NB4 (cell line): ENCODE data around the gene POLD4.
A peak's percentile ranks its signal among the peaks of the same experiment; 100 is the strongest.

Experiments used
- DNase-seq: peaks from one replicate; pipeline ENCODE4 v3.0.0; 2010; ENCODE audit warnings: low read depth
- H3K4me3 ChIP-seq: one replicate; pipeline ENCODE4 v1.5.1; 2011; ENCODE audit warnings: mild to moderate bottlenecking, low read depth, low read length, moderate library complexity
- MYC ChIP-seq: IDR thresholded peaks from 2 replicates; pipeline ENCODE4 v1.6.1; 2011; ENCODE audit warnings: low read depth, low read length
- POLR2A ChIP-seq: IDR thresholded peaks from 2 replicates; pipeline ENCODE4 v1.6.1; 2011; ENCODE audit warnings: mild to moderate bottlenecking; ENCODE audit not compliant: insufficient read length; ENCODE audit errors: extremely low read depth
- TF ChIP-seq, protein P1 (sequence below): IDR thresholded peaks from 2 replicates; pipeline ENCODE4 v1.6.1; 2011; ENCODE audit warnings: low read depth, low read length
- TF ChIP-seq, protein P2 (sequence below): IDR thresholded peaks from one replicate; pipeline ENCODE4 v1.5.1; 2012; ENCODE audit warnings: low read depth, low read length

Gene POLD4

DNA sequence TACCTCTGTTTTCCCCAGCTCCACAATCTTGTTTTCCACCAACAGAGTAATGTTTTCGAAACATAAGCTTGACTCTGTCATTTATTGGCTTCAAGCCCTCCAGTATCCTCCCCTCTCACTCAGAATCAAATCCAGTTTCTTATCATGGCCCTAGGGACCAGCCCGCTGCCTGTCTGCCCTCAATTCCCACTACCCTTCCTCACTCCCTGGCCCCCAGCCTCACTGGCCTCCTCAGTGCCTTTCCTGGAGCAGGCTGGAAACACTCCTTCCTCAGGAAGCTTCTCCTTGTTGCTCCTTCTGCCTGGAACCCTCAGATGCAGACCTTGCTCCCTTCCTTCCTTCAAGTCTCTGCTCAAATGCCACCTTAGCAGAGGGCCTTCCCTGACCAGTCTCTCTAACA lies 3.9 kb downstream of the POLD4 start:
- DNase-seq = no peak
- H3K4me3 ChIP-seq = no peak overlapping the region
- TF ChIP-seq MYC (no peak), POLR2A (no peak)
- TF ChIP-seq, protein P1, sequence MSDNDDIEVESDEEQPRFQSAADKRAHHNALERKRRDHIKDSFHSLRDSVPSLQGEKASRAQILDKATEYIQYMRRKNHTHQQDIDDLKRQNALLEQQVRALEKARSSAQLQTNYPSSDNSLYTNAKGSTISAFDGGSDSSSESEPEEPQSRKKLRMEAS = no peak
- TF ChIP-seq, protein P2, sequence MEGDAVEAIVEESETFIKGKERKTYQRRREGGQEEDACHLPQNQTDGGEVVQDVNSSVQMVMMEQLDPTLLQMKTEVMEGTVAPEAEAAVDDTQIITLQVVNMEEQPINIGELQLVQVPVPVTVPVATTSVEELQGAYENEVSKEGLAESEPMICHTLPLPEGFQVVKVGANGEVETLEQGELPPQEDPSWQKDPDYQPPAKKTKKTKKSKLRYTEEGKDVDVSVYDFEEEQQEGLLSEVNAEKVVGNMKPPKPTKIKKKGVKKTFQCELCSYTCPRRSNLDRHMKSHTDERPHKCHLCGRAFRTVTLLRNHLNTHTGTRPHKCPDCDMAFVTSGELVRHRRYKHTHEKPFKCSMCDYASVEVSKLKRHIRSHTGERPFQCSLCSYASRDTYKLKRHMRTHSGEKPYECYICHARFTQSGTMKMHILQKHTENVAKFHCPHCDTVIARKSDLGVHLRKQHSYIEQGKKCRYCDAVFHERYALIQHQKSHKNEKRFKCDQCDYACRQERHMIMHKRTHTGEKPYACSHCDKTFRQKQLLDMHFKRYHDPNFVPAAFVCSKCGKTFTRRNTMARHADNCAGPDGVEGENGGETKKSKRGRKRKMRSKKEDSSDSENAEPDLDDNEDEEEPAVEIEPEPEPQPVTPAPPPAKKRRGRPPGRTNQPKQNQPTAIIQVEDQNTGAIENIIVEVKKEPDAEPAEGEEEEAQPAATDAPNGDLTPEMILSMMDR = no peak

DNA sequence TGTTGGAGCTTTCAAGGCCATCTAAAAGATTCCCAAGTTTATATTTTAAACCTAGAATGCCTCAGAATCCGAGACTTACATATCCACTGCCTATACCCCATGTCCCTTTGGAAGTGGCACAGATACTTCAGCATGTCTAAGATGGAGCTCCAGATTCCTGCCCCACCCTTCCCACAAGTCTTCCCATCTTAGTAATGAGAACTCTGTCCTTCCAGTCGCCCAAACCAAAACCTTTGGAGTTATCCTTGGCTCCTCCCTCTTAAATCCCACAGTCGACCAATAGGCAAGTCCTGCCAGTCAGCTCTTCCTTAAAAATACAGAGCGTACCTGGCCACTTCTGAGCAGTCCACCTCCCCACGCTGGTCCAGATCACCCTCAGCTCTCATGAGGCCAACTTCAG lies 4.3 kb downstream of the POLD4 start:
- no peak overlapping the region for H3K4me3 ChIP-seq
- no peak for DNase-seq
- no peak for TF ChIP-seq MYC
- TF ChIP-seq, protein P1 = no peak
- no peak for TF ChIP-seq POLR2A
- TF ChIP-seq, protein P2 = no peak

DNA sequence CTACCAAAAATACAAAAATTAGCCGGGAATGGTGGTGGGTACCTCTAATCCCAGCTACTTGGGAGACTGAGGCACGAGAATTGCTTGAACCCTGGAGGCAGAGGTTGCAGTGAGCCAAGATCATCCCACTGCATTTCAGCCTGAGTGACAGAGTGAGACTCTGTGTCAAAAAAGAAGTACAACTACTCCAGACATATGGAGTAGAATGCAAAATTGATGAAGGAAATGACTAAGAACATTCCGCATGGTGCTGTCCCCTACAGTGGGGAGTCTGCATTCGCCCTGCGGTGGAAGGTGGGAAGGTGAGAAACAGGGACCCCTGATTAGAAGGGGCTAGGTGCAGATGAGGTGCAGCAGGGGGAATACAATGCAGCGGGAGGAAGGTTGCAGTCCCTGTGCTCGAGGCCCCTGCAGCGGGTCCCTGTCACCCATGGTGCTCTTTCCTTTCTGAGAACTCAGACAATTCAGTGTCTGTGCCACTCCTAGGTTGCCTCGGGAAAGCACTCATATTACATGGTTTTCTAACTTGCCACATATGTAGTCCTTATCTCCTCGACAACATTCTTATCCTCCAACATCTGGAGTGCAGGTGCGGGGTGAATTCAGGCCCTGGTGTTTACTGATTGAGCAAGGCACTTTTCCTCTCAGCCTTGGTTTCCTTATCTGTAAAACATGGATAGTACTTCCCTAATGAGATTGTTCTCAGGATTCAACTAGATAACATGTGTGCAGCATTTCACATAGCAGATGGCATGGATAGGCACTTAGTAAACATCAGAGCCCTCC lies 5.2 kb downstream of the POLD4 start:
- DNase-seq = no peak
- no peak overlapping the region for H3K4me3 ChIP-seq
- no peak for TF ChIP-seq MYC
- TF ChIP-seq, protein P2 = no peak
- no peak for TF ChIP-seq POLR2A
- TF ChIP-seq, protein P1 = no peak

DNA sequence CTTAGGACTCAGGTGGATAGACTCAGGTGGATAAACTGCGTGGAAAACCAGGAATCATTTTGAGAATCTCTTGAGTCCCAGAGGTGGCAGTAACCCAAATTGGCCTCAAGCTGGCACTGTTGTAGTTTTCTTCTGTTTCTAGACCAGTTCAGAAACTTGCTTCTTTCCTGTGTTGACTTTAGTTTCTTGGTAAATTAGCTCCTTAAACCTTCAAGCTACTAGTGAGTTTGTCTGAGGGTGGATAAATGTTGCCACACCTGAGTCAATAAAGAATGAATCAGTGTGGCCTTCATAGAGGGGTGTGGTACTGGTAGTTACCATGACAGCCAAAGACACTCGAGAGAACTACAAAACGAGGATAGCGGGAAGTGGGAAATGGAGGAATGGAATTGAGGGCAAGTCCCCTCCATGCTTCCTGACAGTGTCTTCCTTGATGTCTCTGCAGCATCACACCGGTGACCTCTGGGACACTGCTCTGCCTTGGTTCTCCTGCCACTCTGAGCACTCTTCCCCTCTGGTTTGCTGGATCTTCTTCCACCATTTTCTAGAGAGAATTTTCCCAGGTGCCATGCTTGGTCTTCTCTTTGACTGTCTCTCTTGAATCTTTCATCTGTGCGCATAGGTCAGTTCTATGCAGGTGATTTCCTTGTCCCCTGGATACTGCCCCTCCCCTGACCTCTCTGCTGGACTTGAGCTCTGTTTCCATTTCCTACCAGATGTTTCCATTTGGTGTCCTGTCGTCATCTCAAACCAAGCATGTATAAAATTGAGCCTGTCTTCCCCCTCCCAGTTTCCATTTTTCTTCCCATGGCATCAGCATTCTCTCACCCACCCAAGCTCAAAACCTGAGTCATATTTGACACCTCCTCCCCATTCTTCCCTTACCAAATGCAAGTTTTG lies 7.2 kb downstream of the POLD4 start:
- DNase-seq = peak; percentile 64
- no peak for TF ChIP-seq POLR2A
- TF ChIP-seq, protein P2 = peak; percentile 95
- TF ChIP-seq, protein P1 = no peak
- no peak for TF ChIP-seq MYC
- H3K4me3 ChIP-seq = no peak overlapping the region

DNA sequence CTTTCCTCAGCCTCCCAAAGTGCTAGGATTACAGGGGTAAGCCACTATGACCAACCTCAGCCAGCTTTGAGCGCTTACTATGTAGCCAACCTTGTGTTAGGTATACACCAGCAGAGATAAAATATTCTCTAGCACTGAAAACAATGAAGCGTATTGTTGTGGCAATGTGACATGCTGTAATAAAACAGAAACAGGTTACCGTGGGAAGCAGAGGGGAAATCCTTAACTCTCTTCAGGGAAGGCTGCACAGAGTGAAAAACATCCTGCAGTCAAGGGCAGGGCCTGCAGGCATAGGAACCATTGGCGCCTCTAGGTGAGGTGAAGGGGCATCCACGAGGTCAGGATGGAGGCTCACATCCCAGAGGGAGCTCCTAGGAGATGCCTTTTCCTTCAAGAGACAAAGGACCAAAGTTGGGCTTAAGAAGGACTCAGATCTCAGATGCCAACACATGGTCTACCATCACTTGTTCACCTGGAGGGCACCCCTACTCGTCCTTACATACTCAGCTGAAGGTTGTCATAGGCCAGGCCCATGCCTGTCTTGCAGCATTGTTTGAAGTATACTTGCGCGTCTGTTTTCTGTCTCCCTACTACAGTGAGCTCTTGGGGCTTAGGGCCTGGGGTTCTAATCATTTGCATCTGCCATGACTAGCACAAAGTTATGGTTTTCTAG lies 8.0 kb downstream of the POLD4 start:
- DNase-seq = no peak
- H3K4me3 ChIP-seq = no peak overlapping the region
- TF ChIP-seq, protein P2 = no peak
- TF ChIP-seq POLR2A = no peak
- TF ChIP-seq MYC = no peak
- TF ChIP-seq, protein P1 = no peak
